ENCODE data around the gene KDM4B. TPM values are rescaled to one million over a fixed set of nuclear protein-coding genes. Genes with fewer than 3 reads are reported as not detected.

The KDM4B gene
- total RNA-seq, 1 donor = 22.1 TPM

DNA sequence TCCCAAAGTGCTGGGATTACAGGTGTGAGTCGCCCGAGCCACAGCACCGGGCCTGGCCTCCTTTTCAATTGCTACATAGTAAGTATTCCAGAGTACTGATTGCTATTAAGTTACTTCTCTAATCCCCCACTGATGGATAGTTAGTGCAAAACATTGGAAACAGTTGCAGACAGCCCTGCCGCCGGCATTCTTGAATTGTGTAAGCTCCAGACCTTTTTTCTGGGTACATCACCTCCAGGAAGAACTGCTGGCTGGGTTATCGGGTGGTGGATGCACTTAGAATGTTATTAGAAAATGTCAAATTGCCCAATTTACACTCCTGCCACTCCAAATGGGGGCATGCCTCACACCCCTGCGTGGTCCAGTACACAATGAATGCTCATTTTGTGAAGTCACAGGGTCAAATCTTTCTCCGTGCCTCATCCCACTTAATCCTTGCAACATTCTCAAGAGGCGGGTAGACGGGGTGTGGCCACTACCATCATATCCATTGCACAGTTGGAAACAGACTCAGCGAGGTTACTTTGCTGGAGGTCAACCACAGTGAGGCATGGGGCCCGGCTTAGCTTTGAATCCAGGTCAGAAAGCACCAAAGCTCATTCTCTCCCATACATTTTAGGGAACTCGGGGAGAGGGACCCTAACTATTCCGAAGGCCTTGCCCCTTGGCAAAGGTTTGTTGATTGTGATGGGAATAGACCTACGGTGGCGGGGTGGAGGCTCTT, 1.0 kb upstream of the KDM4B start:
- H3K4me1 ChIP-seq (ENCODE audit: insufficient read depth, low read length) = peaks cover 36% of the 10 kb centered on the region
- H2AFZ ChIP-seq (ENCODE audit: low read length) = peak overlapping the region; percentile 94
- H3K9me3 ChIP-seq (ENCODE audit: low read depth, low read length) = no peaks in the 10 kb centered on the region
- H3K4me3 ChIP-seq (ENCODE audit: insufficient read depth, low read length) = peak overlapping the region; percentile 74
- no peaks in the 10 kb centered on the region for H3K27me3 ChIP-seq (ENCODE audit: insufficient read depth, low read length)
- TF ChIP-seq, protein P1, sequence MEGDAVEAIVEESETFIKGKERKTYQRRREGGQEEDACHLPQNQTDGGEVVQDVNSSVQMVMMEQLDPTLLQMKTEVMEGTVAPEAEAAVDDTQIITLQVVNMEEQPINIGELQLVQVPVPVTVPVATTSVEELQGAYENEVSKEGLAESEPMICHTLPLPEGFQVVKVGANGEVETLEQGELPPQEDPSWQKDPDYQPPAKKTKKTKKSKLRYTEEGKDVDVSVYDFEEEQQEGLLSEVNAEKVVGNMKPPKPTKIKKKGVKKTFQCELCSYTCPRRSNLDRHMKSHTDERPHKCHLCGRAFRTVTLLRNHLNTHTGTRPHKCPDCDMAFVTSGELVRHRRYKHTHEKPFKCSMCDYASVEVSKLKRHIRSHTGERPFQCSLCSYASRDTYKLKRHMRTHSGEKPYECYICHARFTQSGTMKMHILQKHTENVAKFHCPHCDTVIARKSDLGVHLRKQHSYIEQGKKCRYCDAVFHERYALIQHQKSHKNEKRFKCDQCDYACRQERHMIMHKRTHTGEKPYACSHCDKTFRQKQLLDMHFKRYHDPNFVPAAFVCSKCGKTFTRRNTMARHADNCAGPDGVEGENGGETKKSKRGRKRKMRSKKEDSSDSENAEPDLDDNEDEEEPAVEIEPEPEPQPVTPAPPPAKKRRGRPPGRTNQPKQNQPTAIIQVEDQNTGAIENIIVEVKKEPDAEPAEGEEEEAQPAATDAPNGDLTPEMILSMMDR (IDR thresholded peaks at IDR 0.05; ENCODE audit: extremely low read depth, low read depth, low read length) = no peak
- H3K79me2 ChIP-seq (ENCODE audit: insufficient read depth, low read length) = peaks cover 35% of the 10 kb centered on the region
- no peak for DNase-seq (ENCODE audit: insufficient read length, low spot score, missing footprints)
- H3K4me2 ChIP-seq (ENCODE audit: insufficient read depth, low read length) = peak overlapping the region; percentile 94
- H3K27ac ChIP-seq (ENCODE audit: low read depth, low read length) = peak overlapping the region; percentile 75
- peaks cover 6% of the 10 kb centered on the region for H3K36me3 ChIP-seq (ENCODE audit: insufficient read depth, low read length)
- peaks cover 32% of the 10 kb centered on the region for H4K20me1 ChIP-seq (ENCODE audit: insufficient read depth, low read length)

DNA sequence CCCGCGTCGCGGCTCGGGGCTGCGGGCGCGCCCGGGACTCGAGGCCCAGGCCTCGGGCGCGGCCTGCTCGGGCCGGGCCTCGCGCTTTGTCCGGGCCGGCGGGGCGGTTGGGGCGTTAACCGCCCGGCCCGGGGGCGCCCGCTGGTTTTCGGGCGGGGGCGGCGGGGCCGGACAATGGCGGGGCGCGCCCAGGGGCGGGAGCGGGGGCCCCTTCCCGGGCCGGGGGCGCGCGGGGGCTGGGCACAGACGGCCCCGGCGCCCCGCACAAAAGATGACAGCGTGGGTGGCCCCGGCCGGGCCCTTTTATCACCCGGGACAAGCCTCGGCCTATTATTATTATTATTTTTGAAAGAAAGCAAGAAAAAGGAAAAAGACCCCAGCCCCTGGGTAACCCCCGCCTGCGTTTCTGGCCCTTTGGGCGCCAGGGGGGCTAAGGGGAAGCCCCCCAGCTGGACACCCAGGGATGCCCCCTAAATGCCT, 419 bp downstream of the KDM4B start:
- H3K27me3 ChIP-seq (ENCODE audit: insufficient read depth, low read length) = no peaks in the 10 kb centered on the region
- H3K4me1 ChIP-seq (ENCODE audit: insufficient read depth, low read length) = peaks cover 38% of the 10 kb centered on the region
- H2AFZ ChIP-seq (ENCODE audit: low read length) = no peak overlapping the region
- no peaks in the 10 kb centered on the region for H3K9me3 ChIP-seq (ENCODE audit: low read depth, low read length)
- peaks cover 1% of the 10 kb centered on the region for H3K36me3 ChIP-seq (ENCODE audit: insufficient read depth, low read length)
- peak overlapping the region; percentile 53 for H3K27ac ChIP-seq (ENCODE audit: low read depth, low read length)
- H3K79me2 ChIP-seq (ENCODE audit: insufficient read depth, low read length) = peaks cover 46% of the 10 kb centered on the region
- DNase-seq (ENCODE audit: insufficient read length, low spot score, missing footprints) = no peak
- H4K20me1 ChIP-seq (ENCODE audit: insufficient read depth, low read length) = peaks cover 35% of the 10 kb centered on the region
- H3K4me2 ChIP-seq (ENCODE audit: insufficient read depth, low read length) = peak overlapping the region; percentile 97
- H3K4me3 ChIP-seq (ENCODE audit: insufficient read depth, low read length) = peak overlapping the region; percentile 80
- TF ChIP-seq, protein P1 (IDR thresholded peaks at IDR 0.05; ENCODE audit: extremely low read depth, low read depth, low read length) = no peak

DNA sequence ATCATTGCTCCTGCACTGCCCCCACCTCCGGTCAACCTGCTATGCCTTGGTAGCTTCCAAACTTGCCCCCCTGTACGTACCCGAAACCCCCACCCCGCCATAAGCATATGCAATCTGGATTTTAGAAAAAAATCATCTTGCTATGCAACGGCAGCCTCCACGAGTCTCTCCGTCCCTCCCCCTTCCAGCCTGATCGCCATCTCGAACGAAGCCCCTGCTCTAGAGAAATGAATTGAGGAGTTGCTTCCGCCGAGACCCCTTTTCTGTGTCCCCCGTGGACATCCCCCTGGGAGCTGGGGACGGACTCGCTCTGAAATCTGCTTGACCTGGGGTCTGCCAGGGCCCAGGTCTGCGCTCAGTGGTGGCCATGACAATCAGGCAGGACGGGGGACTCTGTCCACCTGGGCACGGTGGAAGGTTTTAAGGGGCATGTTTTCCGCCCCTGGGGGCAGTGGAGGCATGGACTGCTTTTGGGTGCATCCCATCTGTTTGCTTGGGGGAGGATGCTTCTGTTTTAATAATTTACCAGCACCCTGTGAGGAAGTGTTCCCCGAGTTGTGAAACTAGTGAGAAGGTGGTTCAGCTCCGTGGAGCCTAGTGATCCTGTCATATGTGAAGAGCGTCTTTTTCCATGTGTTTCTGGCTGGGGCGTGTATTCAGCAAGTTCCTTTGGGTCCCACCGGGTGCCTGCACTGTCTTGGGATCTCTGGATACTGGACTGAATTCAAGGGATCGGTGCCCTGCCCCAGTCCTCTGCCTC, 1.0 kb downstream of the KDM4B start:
- no peaks in the 10 kb centered on the region for H3K9me3 ChIP-seq (ENCODE audit: low read depth, low read length)
- peak overlapping the region; percentile 53 for H3K27ac ChIP-seq (ENCODE audit: low read depth, low read length)
- H3K4me1 ChIP-seq (ENCODE audit: insufficient read depth, low read length) = peaks cover 38% of the 10 kb centered on the region
- peak overlapping the region; percentile 97 for H3K4me2 ChIP-seq (ENCODE audit: insufficient read depth, low read length)
- no peaks in the 10 kb centered on the region for H3K36me3 ChIP-seq (ENCODE audit: insufficient read depth, low read length)
- peak overlapping the region; percentile 80 for H3K4me3 ChIP-seq (ENCODE audit: insufficient read depth, low read length)
- H3K79me2 ChIP-seq (ENCODE audit: insufficient read depth, low read length) = peaks cover 53% of the 10 kb centered on the region
- peak; percentile 65 for DNase-seq (ENCODE audit: insufficient read length, low spot score, missing footprints)
- no peak overlapping the region for H2AFZ ChIP-seq (ENCODE audit: low read length)
- H4K20me1 ChIP-seq (ENCODE audit: insufficient read depth, low read length) = peaks cover 40% of the 10 kb centered on the region
- no peaks in the 10 kb centered on the region for H3K27me3 ChIP-seq (ENCODE audit: insufficient read depth, low read length)
- TF ChIP-seq, protein P1 (IDR thresholded peaks at IDR 0.05; ENCODE audit: extremely low read depth, low read depth, low read length) = no peak
